Neural cell (in vitro differentiated cells): ENCODE data around the gene LCP2. TPM values are rescaled to one million over a fixed set of nuclear protein-coding genes. Genes with fewer than 3 reads are reported as not detected.

ENCODE experiments used
- H2AFZ ChIP-seq: fragments of 200-600, 300-800 bp; sonication (generic), shearing (Covaris generic); 2 replicates; pipeline ENCODE4 v1.6.0; 2014; ENCODE audit warnings: low read depth, mild to moderate bottlenecking, antibody characterized with exemption, low read length, moderate library complexity
- H3F3A ChIP-seq: fragments of 200-600 bp; shearing (Covaris generic); 2 replicates; pipeline ENCODE4 v1.6.1; 2016; ENCODE audit warnings: mild to moderate bottlenecking, moderate library complexity, mixed read lengths, antibody characterized with exemption, low read length; ENCODE audit not compliant: insufficient read depth, poor library complexity, severe bottlenecking
- H3K27ac ChIP-seq: fragments of 200-600, 300-800 bp; sonication (generic), shearing (Covaris generic); 2 replicates; pipeline ENCODE4 v1.5.1; 2014; ENCODE audit warnings: mild to moderate bottlenecking, low read length, moderate library complexity
- H3K27me3 ChIP-seq: fragments of 300-800, 200-600 bp; sonication (generic), shearing (Covaris generic); 2 replicates; pipeline ENCODE4 v1.6.0; 2014; ENCODE audit warnings: mild to moderate bottlenecking, low read depth, low read length, moderate library complexity; ENCODE audit not compliant: insufficient read depth
- H3K36me3 ChIP-seq: fragments of 300-800, 200-600 bp; sonication (generic), shearing (Covaris generic); 2 replicates; pipeline ENCODE4 v1.5.1; 2014; ENCODE audit warnings: mild to moderate bottlenecking, antibody characterized with exemption, low read length, moderate library complexity; ENCODE audit not compliant: insufficient read depth
- H3K4me2 ChIP-seq: fragments of 300-800, 200-600 bp; sonication (generic), shearing (Covaris generic); 2 replicates; pipeline ENCODE4 v1.6.0; 2014; ENCODE audit warnings: mild to moderate bottlenecking, low read length
- H3K4me3 ChIP-seq: fragments of 300-800, 200-600 bp; sonication (generic), shearing (Covaris generic); 2 replicates; pipeline ENCODE4 v1.5.1; 2014; ENCODE audit warnings: mild to moderate bottlenecking, low read length, moderate library complexity
- H3K79me2 ChIP-seq: fragments of 200-600 bp; shearing (Covaris generic); replicated peaks from 2 replicates; pipeline ENCODE4 v1.6.0; 2014; ENCODE audit warnings: mild to moderate bottlenecking, low read length, moderate library complexity; ENCODE audit not compliant: insufficient read depth
- H3K9ac ChIP-seq: fragments of 300-800, 200-600 bp; sonication (generic), shearing (Covaris generic); 2 replicates; pipeline ENCODE4 v1.6.1; 2016; ENCODE audit warnings: mild to moderate bottlenecking, low read length, mixed read lengths
- H3K9me2 ChIP-seq: fragments of 200-600 bp; shearing (Covaris generic); 2 replicates; pipeline ENCODE4 v1.6.1; 2016; ENCODE audit warnings: mild to moderate bottlenecking, low read length, mixed read lengths; ENCODE audit not compliant: insufficient read depth
- H3K9me3 ChIP-seq: fragments of 200-600, 300-800 bp; sonication (generic), shearing (Covaris generic); 2 replicates; pipeline ENCODE4 v1.6.1; 2016; ENCODE audit warnings: mild to moderate bottlenecking, mixed run types, low read length, moderate library complexity, mixed read lengths
- H4K20me1 ChIP-seq: fragments of 200-600 bp; shearing (Covaris generic); 2 replicates; pipeline ENCODE4 v1.6.1; 2016; ENCODE audit warnings: mild to moderate bottlenecking, mixed run types; ENCODE audit not compliant: insufficient read depth
- CTCF ChIP-seq: fragments of 450-650 bp; IDR thresholded peaks from 2 replicates; pipeline ENCODE4 v1.5.1; 2014; ENCODE audit warnings: antibody characterized with exemption, mild to moderate bottlenecking, moderate library complexity; ENCODE audit not compliant: poor library complexity, severe bottlenecking
- EP300 ChIP-seq: fragments of 450-650 bp; conservative IDR thresholded peaks from 2 replicates; pipeline ENCODE4 v1.6.1; 2014; ENCODE audit warnings: antibody characterized with exemption, mild to moderate bottlenecking, moderate library complexity; ENCODE audit not compliant: poor library complexity, severe bottlenecking
- EZH2 ChIP-seq: fragments of 200-600, 300-800 bp; shearing (Covaris generic), sonication (generic); IDR thresholded peaks from 2 replicates; pipeline ENCODE4 v1.6.1; 2014; ENCODE audit warnings: antibody characterized with exemption, low read length, borderline replicate concordance, mild to moderate bottlenecking; ENCODE audit not compliant: insufficient read depth, poor library complexity, severe bottlenecking
- MXI1 ChIP-seq: fragments of 450-650 bp; conservative IDR thresholded peaks from 2 replicates; pipeline ENCODE4 v1.6.1; 2014; ENCODE audit warnings: antibody characterized with exemption, mild to moderate bottlenecking; ENCODE audit not compliant: poor library complexity, severe bottlenecking
- POLR2AphosphoS5 ChIP-seq: IDR thresholded peaks from 2 replicates; pipeline ENCODE4 v1.6.1; 2012
- RAD21 ChIP-seq: fragments of 450-650 bp; conservative IDR thresholded peaks from 2 replicates; pipeline ENCODE4 v1.6.1; 2014; ENCODE audit warnings: antibody characterized with exemption, mild to moderate bottlenecking, moderate library complexity
- REST ChIP-seq: IDR thresholded peaks from 2 replicates; pipeline ENCODE4 v1.6.1; 2012; ENCODE audit warnings: borderline replicate concordance
- SMC3 ChIP-seq: fragments of 450-650 bp; conservative IDR thresholded peaks from 2 replicates; pipeline ENCODE4 v1.6.1; 2014; ENCODE audit warnings: antibody characterized with exemption, mild to moderate bottlenecking, moderate library complexity; ENCODE audit not compliant: poor library complexity
- TAF1 ChIP-seq: IDR thresholded peaks from 2 replicates; pipeline ENCODE4 v1.6.1; 2012; ENCODE audit warnings: low read depth
- polyA plus RNA-seq: library from polyadenylated mRNA; depleted of rRNA; stranded (reverse); fragments of >200 nt; gene quantifications from 2 replicates; pipeline ENCODE4 v1.2.3, GENCODE V29; 2014

Gene LCP2
- polyA plus RNA-seq, 1 donor from 2014 or later, result not detected

GRCh38 chr5:170294057-170294456 lies 3.5 kb downstream of the LCP2 start:
- Histone ChIP-seq H3K9me2 (no peaks in the 10 kb centered on the region), H3K36me3 (no peaks in the 10 kb centered on the region), H3F3A (no peaks in the 10 kb centered on the region), H4K20me1 (no peaks in the 10 kb centered on the region), H3K27me3 (no peaks in the 10 kb centered on the region), H2AFZ (no peak overlapping the region), H3K9ac (no peak overlapping the region), H3K4me3 (no peak overlapping the region), H3K27ac (no peak overlapping the region), H3K9me3 (no peaks in the 10 kb centered on the region), H3K79me2 (no peaks in the 10 kb centered on the region), H3K4me2 (no peak overlapping the region)
- TF ChIP-seq EZH2 (no peak), POLR2AphosphoS5 (no peak), SMC3 (no peak), REST (no peak), TAF1 (no peak), RAD21 (no peak), MXI1 (no peak), EP300 (no peak), CTCF (no peak)

- TF ChIP-seq TAF1, result no peak
- TF ChIP-seq MXI1, result no peak
- no peak for TF ChIP-seq SMC3
- no peak for TF ChIP-seq CTCF
- no peak for TF ChIP-seq REST
- TF ChIP-seq RAD21, result no peak
- no peak for TF ChIP-seq POLR2AphosphoS5
- no peak for TF ChIP-seq EP300
- TF ChIP-seq EZH2, result no peak
- no peak overlapping the region for H3K4me2 ChIP-seq
- no peaks in the 10 kb centered on the region for H3K27me3 ChIP-seq
- no peak overlapping the region for H3K9ac ChIP-seq
- no peaks in the 10 kb centered on the region for H3K79me2 ChIP-seq
- H3K4me3 ChIP-seq, result no peak overlapping the region
- no peaks in the 10 kb centered on the region for H3K9me3 ChIP-seq
- H2AFZ ChIP-seq, result no peak overlapping the region
- H3F3A ChIP-seq, result no peaks in the 10 kb centered on the region
- no peaks in the 10 kb centered on the region for H3K9me2 ChIP-seq
- no peak overlapping the region for H3K27ac ChIP-seq
- H4K20me1 ChIP-seq, result no peaks in the 10 kb centered on the region
- no peaks in the 10 kb centered on the region for H3K36me3 ChIP-seq
These were observed 4.3 kb downstream of the LCP2 start for GRCh38 chr5:170293273-170293672.
